ENCODE data around the gene OOSP2.
"Not testable (repeated sequence)": the region's sequence is repeated elsewhere in the genome, so short reads cannot be mapped to it uniquely, and the experiment has no call there.

The OOSP2 gene, protein sequence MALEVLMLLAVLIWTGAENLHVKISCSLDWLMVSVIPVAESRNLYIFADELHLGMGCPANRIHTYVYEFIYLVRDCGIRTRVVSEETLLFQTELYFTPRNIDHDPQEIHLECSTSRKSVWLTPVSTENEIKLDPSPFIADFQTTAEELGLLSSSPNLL

DNA sequence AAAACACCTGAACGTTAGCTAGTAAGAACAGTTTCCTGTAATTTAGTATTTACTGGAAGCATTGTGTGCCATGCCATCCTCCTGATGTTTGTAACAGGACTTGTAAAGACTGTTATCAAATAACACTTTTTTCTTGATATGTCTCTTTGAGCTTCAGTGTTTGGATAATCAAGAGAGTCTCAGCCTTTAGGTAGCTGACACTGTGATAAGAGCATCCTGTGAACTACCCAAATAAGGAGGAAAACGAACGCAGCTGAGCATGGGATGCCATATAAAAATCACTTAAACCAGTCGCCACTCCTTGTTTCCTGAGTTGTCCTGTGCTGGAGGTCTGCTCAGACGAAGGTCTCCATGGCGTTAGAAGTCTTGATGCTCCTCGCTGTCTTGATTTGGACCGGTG is at the start of gene OOSP2:
TSS of gene OOSP2 (plus strand) at position 301 of the 400 bp plus-strand sequence. CDS start at position 352, 51 bp downstream.
- no peak for DNase-seq (ENCODE audit: low read depth in 2 of 2)

DNA sequence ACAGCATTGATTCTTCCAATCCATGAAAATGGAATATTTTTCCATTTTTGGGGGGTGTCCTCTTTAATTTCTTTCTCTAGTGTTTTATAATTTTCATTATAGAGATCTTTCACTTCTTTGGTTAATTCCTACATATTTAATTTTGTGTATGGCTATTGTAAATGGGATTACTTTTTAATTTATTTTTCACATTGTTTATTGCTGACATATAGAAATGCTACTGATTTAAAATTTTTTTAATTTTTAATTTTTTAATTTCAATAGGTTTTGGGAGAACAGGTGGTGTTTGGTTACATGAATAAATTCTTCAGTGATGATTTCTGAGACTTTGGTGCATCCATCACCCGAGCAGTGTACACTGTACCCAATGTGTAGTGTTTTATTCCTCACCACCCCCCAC is 49.8 kb upstream of the OOSP2 start:
- no peak for DNase-seq (ENCODE audit: low read depth in 2 of 2)

DNA sequence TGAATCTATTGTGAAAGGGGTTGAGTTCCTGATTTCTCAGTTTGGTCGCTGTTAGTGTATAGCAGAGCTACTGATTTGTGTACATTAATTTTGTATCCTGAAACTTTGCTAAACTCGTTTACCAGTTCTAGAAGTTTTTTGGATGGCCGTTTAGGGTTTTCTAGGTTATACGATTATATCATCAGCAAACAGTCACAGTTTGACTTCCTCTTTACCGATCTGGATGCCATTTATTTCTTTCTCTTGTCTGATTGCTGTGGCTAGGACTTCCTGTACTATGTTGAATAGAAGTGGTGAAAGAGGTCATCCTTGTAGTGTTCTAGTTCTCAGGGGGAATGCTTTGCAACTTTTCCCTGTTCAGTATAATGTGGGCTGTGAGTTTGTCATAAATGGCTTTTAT is 47.8 kb upstream of the OOSP2 start:
- DNase-seq (ENCODE audit: low read depth in 2 of 2) = no peak

DNA sequence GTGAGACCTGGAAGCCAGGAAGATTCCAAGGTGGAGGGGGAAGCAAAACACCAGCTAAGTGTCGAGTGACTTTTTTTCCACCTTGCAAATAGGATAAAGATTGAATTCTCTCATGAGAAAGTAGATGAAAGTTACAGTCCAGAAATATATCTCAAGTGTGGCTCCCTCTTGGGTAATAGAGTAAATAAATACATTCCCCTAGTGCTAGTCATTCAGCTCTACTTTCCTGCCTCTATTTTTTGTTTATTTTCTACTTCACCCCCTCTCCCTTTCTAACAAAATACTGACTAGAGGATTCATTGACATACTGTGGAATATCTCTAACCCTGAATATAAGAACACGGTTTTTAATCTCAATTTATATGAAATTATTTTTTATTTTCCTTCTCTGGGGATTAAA is 42.4 kb upstream of the OOSP2 start:
- no peak for DNase-seq (ENCODE audit: low read depth in 2 of 2)

DNA sequence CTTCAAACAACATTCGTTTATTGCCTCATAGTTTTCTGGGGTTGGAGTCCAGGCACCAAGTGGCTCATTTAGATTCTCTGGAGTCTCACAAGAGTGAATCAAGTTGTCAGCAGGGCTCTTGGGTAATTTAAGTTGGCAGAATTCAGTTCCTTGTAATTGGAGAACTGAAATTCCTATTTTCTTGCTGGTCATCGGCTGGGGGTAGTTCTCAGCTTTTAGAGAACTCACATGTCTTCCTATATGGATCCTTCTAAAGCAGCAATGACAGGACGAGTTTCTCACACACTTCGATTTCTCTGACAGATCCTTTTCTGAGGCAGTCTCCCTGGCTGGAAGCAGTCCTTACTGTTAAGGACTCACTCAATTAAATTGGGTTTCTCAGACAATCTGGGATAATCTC is 40.5 kb upstream of the OOSP2 start:
- DNase-seq (ENCODE audit: low read depth in 2 of 2) = no peak

DNA sequence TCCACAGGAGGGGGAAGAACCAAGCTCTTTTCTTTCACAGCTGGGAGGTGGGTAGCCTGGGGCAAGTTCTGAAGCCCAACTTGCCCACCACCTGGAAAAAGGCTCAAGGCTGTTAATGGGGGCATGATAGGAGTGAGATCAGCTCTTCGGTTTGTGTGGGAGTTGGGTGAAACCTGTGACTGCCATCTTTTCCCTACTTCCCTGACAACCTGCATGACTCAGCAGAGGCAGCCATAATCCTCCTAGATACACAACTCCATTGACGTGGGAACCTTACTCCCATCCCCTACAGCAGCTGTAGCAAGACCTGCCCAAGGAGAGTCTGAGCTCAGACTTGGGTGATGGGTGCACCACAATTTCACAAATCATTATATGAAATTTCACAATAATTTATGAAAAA is 36.5 kb upstream of the OOSP2 start:
- no peak for DNase-seq (ENCODE audit: low read depth in 2 of 2)

DNA sequence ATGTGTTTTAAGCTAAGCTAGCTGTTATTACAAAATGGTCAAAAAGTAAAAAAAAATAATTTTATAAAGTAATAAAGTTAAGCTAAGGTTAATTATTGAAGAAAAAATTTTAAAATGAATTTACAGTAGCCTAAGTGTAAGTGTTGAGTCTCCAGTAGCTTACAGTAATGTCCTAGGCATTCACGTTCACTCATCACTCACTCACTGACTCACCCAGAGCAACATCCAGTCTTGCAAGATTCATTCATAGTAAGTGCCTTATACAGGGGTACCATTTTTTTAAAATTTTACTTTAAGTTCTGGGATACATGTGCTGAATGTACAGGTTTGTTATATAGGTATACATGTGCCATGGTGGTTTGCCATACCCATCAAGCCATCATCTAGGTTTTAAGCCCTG is 34.8 kb upstream of the OOSP2 start:
- no peak for DNase-seq (ENCODE audit: low read depth in 2 of 2)

DNA sequence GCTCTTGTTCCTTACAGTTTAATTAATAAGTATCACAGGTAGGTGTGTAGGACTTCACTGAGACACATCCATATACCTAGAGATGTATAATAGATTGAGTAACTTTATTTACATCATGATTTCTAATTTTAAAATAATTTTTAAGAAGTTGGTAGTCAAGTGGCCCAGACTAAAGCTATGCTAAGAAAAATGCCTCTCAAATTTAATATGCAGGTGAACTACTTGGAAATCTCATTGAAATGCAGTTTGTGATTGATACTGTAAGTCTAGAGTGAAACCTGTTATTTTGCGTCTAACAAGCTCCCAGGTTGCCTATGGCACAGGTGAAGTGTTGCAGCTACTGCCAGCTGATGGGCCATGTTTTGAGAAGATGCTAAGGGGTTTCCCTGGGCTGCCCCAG is 23.3 kb upstream of the OOSP2 start, which contains the start of gene OOSP4B:
TSS of gene OOSP4B (plus strand) at position 301 of the 400 bp plus-strand sequence.
- DNase-seq (ENCODE audit: low read depth in 2 of 2) = no peak

DNA sequence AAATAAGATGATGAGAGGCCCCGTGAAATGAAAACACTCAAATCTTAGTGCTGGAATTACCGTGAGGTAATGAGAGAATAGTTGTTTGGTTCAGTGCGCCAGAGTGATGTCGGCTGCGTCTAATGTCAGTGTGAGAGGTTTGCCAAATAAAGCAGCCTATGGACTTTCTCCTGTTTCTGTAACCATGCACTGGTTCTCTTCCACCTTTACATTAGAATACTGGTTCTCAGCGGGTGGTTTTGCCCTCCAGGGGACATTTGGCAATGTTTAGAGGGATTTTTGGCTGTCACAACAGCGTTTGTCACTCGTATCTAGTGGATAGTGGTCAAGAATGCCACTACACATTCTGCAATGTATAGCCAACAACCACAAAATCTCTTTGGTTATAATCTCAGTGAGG is 22.2 kb upstream of the OOSP2 start:
- no peak for DNase-seq (ENCODE audit: low read depth in 2 of 2)

DNA sequence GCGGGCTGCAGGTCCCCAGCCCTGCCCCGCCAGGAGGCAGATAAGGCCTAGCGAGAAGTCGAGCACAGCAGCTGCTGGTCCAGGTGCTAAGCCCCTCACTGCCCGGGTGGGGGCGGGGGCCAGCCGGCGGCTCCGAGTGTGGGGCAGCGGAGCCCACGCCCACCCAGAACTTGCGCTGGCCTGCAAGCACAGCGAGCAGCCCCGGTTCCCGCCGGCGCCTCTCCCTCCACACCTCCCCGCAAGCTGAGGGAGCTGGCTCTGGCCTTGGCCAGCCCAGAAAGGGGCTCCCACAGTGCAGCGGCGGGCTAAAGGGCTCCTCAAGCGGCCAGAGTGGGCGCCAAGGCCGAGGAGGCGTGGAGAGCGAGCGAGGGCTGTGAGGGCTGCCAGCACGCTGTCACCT is 19.8 kb upstream of the OOSP2 start:
- not testable (repeated sequence) for DNase-seq (ENCODE audit: low read depth in 2 of 2)

DNA sequence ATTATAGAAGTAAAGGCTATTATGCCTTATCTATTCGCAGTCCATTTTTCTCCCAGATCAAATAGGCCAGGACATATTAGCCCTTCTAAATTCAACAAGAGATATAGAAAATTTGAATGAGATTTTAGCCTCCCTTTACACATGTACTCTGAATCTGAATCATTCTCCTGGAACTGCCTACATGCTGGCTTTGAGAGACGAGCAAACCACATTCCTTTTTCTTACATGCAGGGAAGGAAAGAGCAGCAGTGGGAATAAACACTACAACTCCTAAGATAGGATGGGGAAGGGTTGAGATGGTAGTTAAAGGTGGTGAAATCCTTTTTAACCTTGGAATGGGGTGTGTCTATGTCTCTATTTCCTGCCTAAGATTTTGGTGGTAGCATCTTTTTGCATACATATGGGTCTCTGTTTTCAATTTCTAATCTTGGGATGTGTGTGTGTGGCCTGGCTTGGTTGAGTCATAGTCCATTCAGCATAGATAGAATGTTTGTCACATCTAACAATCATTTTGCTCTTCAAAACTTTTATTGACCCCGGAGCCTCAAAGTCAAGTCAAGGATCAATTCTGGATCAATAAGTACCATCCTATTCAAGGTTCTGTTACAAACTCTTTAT is 11.1 kb upstream of the OOSP2 start:
- DNase-seq (ENCODE audit: low read depth in 2 of 2) = no peak

DNA sequence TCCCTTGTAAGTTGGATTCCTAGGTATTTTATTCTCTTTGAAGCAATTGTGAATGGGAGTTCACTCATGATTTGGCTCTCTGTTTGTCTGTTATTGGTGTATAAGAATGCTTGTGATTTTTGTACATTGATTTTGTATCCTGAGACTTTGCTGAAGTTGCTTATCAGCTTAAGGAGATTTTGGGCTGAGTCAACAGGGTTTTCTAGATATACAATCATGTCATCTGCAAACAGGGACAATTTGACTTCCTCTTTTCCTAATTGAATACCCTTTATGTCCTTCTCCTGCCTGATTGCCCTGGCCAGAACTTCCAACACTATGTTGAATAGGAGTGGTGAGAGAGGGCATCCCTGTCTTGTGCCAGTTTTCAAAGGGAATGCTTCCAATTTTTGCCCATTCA is 10.2 kb downstream of the OOSP2 start:
- DNase-seq (ENCODE audit: low read depth in 2 of 2) = not testable (repeated sequence)

DNA sequence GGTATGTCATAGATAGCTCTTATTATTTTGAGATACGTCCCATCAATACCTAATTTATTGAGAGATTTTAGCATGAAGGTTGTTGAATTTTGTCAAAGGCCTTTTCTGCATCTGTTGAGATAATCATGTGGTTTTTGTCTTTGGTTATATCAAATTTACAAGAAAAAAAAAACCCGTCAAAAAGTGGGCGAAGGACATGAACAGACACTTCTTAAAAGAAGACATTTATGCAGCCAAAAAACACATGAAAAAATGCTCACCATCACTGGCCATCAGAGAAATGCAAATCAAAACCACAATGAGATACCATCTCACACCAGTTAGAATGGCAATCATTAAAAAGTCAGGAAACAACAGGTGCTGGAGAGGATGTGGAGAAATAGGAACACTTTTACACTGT is 10.6 kb downstream of the OOSP2 start:
- DNase-seq (ENCODE audit: low read depth in 2 of 2) = not testable (repeated sequence)

DNA sequence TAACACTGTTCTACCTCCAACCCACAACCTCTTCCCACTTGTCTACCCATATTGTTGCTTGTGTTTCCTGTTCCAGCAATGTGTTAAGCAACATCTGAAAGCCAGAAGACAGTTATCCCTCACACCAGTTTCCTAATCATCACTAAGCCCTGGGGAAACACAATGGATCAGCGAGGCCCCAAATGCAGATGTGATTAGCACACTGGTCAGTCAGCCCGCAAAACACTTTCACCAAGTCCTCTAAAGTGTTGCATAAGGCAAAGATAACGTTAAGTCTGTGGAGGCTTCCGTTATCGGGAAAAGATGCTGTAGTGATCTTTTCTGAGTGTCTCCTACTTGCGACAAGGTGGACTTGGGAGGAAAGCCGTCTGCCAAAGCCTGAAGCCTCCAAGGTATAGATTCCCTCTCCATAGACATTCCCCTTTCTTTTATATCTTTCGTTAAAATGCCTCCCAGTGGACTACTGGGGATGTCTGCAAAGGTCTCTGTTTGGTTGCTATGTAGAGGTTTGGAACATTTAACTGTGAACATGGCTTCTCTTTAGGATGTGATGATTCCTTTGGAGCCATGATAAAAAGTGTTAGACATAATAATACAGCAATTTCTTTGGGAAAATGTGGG is 16.2 kb downstream of the OOSP2 start, which contains the start of gene MS4A3:
TSS of gene MS4A3 (plus strand) at position 317 of the 621 bp plus-strand sequence. CDS start 4,496 bp downstream, outside the sequence.
- no peak for DNase-seq (ENCODE audit: low read depth in 2 of 2)

DNA sequence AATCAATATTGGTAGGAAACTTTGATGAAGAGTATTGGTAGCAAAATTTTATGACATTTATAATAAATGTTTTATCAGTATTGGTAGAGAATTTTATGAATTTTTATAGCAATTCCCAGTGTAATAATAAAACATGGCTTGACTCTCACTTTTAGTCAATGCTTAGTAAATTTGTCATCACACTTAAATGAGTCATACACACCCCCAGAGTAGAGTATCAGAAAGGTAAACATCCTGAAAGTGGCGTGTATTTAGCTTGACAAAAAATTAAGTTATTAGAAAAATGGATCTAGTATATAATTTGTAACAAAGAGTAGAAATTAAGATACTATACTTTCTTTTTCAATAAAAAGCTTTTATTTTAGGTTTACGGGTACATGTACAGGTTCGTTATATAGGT is 18.8 kb downstream of the OOSP2 start:
- no peak for DNase-seq (ENCODE audit: low read depth in 2 of 2)

DNA sequence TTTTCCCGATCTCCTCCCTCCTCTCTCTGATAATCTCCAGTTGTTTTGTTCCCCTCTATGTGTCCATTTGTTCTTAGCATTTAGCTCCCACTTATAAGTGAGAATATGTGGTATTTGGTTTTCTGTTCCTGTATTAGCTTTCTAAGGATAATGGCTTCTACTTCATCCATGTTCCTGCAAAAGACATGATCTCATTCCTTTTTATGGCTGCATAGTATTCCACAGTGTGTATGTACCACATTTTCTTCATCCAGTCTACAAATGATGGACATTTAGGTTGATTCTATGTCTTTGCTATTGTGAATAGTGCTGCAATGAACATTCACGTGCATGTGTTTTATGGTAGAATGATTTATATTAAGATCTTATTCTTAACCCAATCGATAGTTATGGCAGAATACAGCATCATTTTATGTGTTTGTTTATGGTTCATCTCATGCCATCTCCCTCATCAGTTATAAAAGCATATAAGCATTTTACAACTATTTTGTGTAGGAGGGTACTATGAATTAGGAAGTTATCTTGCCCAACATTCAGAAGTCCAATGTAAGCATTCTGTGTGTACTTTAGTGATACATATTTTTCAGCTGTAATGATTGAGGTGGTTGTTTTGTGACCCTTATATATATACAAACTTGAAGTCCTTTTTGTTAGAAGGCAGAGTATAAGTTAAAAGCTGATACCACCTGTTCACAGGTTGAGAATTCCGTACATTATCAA is 19.5 kb downstream of the OOSP2 start:
- DNase-seq (ENCODE audit: low read depth in 2 of 2) = no peak

DNA sequence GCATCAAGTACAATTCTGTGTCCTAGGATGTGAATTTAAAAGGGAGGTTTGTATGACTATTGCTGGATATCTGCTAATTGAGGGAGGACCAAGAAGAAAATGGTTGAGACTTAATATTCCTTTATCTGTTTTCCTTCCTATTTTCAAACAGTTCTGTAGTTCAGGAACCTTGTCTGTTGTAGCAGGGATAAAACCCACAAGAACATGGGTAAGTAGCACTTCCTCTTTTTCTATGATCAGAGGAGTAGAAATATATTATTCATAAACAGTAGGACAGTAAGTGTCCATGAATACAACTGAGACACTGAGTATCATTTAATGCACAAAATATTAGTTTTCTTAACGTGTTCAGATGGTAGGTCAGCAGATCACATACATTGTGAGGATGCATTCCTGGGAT is 23.9 kb downstream of the OOSP2 start:
- DNase-seq (ENCODE audit: low read depth in 2 of 2) = no peak

DNA sequence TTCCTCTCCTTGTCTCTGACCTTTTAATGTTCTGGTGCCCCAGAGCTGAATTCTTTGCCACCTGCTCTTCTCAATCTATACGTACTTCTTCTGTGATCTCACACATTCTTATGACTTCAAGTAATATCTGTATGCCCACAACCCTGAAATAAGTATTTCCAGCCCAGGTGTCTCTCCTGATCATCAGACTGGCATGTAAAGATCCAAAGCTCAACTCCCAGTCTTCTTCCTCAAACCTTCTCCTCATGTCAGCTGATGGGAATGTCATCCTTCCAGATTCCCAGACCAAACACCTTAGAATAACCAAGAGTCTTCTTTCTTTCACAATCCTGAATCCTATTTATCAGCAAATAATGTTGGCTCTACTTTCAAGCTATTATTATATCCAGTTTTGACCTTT is 25.6 kb downstream of the OOSP2 start:
- no peak for DNase-seq (ENCODE audit: low read depth in 2 of 2)

DNA sequence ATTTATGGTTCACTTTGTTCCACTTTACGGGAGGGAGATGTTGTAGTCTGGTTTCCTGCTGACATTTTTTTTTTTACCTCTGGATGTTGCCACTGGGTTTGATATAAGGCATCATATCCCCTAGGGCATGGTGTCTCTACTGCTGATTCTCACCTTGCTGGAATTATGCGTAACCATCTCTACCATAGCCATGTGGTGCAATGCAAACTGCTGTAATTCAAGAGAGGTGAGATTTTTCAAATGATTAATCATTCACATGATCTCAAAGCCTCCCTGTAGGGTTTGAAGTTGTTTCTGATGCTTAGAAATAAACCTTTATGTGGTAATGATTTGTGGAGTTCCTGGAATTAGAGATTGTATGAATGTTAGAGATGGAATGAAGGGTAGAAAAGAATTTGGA is 29.2 kb downstream of the OOSP2 start:
- DNase-seq (ENCODE audit: low read depth in 2 of 2) = no peak

DNA sequence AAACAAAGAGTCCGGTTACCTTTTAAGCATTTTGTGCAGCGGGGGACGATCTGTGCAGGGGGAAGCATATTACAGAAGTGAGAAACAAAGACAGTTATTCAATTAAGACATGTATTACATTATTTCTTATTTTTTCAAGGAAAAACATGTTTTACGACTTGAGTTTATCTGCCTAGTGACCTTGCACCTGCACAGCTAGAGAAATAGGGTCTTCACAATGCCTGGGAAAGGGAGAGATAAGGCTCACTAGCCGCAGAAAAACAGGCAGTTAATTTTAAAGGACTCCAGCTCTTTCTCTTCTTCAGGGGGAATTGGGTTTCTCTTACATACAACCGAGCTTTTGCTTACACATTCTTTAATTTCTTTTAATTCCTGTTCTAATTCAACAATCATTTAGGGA is 31.4 kb downstream of the OOSP2 start:
- not testable (repeated sequence) for DNase-seq (ENCODE audit: low read depth in 2 of 2)

DNA sequence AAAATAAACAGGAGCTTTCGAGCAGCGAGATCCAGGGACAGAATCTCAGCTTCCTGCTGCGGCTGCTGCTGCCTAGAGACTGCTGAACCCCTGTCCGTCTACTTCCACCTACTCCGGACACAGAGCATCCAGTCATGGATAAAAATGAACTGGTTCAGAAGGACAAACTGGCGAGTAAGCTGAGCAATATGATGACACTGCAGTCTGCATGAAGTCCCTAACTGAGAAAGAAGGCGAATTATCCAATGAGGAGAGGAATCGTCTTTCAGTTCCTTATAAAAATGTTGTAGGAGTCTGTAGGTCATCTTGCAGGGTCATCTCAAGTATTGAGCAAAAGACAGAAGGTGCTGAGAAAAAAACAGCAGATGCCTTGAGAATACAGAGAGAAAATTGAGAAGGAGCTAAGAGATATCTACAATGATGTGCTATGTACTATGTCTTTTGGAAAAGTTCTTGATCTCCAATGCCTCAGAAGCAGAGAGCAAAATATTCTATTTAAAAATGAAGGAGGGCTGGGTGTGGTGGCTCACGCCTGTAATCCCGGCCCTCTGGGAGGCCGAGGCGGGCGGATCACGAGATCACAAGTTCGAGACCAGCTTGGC is 37.1 kb downstream of the OOSP2 start:
- no peak for DNase-seq (ENCODE audit: low read depth in 2 of 2)

DNA sequence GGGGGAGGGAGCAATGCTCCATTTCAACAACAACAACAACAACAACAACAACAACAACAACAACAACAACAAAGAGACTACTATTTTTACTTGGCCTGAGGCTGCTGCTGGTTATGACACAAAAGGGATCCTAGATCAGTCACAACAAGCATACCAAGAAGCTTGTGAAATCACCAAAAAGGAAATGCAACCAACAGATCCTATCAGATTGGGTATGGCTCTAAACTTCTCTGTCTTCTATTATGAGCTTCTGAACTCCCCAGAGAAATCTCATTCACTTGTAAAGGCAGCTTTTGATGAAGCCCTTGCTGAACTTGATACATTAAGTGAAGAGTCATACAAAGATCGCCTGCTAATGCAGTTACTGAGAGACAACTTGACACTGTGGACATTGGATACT is 37.8 kb downstream of the OOSP2 start:
- DNase-seq (ENCODE audit: low read depth in 2 of 2) = no peak

Measured in stimulated activated CD4-positive, alpha-beta T cell treated with anti-CD3 and anti-CD28 coated beads, Interleukin-12 subunit alpha, Interleukin-12 subunit beta, amount 100 ng/mL, for 24 hours (primary cell).